HG03342 (cell line): ENCODE data around the gene TYW1B.
"Not testable (repeated sequence)": the region's sequence is repeated elsewhere in the genome, so short reads cannot be mapped to it uniquely, and the experiment has no call there.

Experiments used
- ATAC-seq: cut with Tn5 transposase; IDR thresholded peaks from one replicate; pipeline ENCODE4 v1.9.1; 2021; ENCODE audit warnings: mild to moderate bottlenecking, moderate library complexity; ENCODE audit not compliant: unreplicated experiment

Gene TYW1B

GRCh38 chr7:72816370-72817157 lies 11.4 kb downstream of the TYW1B start:
- not testable (repeated sequence) for ATAC-seq

GRCh38 chr7:72810437-72810836 lies 17.6 kb downstream of the TYW1B start:
- ATAC-seq, result not testable (repeated sequence)

- ATAC-seq, result not testable (repeated sequence)
These were observed 19.5 kb downstream of the TYW1B start for GRCh38 chr7:72808511-72808910.

GRCh38 chr7:72806851-72807250 lies 21.1 kb downstream of the TYW1B start:
- ATAC-seq, result not testable (repeated sequence)

GRCh38 chr7:72805526-72806494 lies 22.2 kb downstream of the TYW1B start:
- ATAC-seq, result no peak

- ATAC-seq, result not testable (repeated sequence)
These were observed 24.2 kb downstream of the TYW1B start for GRCh38 chr7:72803778-72804177.

- ATAC-seq, result not testable (repeated sequence)
These were observed 26.4 kb downstream of the TYW1B start for GRCh38 chr7:72801564-72801963.

GRCh38 chr7:72795401-72795800 lies 32.6 kb downstream of the TYW1B start:
- not testable (repeated sequence) for ATAC-seq

GRCh38 chr7:72793791-72794190 lies 34.2 kb downstream of the TYW1B start:
- no peak for ATAC-seq

GRCh38 chr7:72790698-72791060 lies 37.3 kb downstream of the TYW1B start:
- ATAC-seq, result not testable (repeated sequence)

- not testable (repeated sequence) for ATAC-seq
These were observed 37.8 kb downstream of the TYW1B start for GRCh38 chr7:72790048-72790697.

GRCh38 chr7:72785166-72785955 lies 42.6 kb downstream of the TYW1B start:
- ATAC-seq, result no peak

- ATAC-seq, result not testable (repeated sequence)
These were observed 44.2 kb downstream of the TYW1B start for GRCh38 chr7:72783601-72784370.

GRCh38 chr7:72781631-72782030 lies 46.4 kb downstream of the TYW1B start:
- ATAC-seq, result no peak

- ATAC-seq, result no peak
These were observed 46.8 kb downstream of the TYW1B start for GRCh38 chr7:72781161-72781560.

GRCh38 chr7:72780289-72780894 lies 47.6 kb downstream of the TYW1B start:
- not testable (repeated sequence) for ATAC-seq

GRCh38 chr7:72777167-72777566 lies 50.8 kb downstream of the TYW1B start:
- ATAC-seq, result not testable (repeated sequence)

GRCh38 chr7:72772627-72773026 lies 55.4 kb downstream of the TYW1B start:
- not testable (repeated sequence) for ATAC-seq

GRCh38 chr7:72766994-72767393 lies 61.0 kb downstream of the TYW1B start:
- ATAC-seq, result not testable (repeated sequence)
